ENCODE results near the gene NHSL1. TPM values are rescaled to one million over a fixed set of nuclear protein-coding genes. Genes with fewer than 3 reads are reported as not detected.

NHSL1 gene
- total RNA-seq, 4 donors from 2014 or later = 73.2 to 117 (median 98.0) TPM

GRCh38 chr6:138410048-138410735, 89.1 kb downstream of the NHSL1 start:
- intact Hi-C loops (cut with DNase I; ENCODE audit: low total_unique reads) (no loop called here), in situ Hi-C loops (cut with MboI; ENCODE audit: low pct_ligation_motif_present in 1 of 4, low pct_unique_long_range_greater_than_20kb in 1 of 4, low sequenced_read_pairs in 3 of 4) (loop anchor here in 3 of 4 donors (25.0 kb wide), 2 partner anchors 298 to 352 kb away; partner anchors contain the start of genes CCDC28A (in 2 of the 3) and PERP (in 2 of the 3))
- Histone ChIP-seq H3K4me3 (no peak overlapping the region), H3K27ac (no peak overlapping the region), H3K4me1 (peaks cover 0 to 26% (median 8%) of the 10 kb centered on the region in 4 donors), H3K9me3 (no peaks in the 10 kb centered on the region), H3K36me3 (peaks cover 0 to 48% (median 19%) of the 10 kb centered on the region in 4 donors), H3K27me3 (no peaks in the 10 kb centered on the region)
- TF ChIP-seq POLR2AphosphoS5 (IDR thresholded peaks at IDR 0.05) = no peak
- TF ChIP-seq POLR2A (IDR thresholded peaks at IDR 0.05) = no peak
- no peak for TF ChIP-seq CTCF (IDR thresholded peaks at IDR 0.05)
- TF ChIP-seq EP300 (IDR thresholded peaks at IDR 0.05; ENCODE audit: low read depth) = no peak
- no peak for DNase-seq
- 75 to 80% methylated on average over 8 of the region's 8 CpGs for WGBS, 2 donors (ENCODE audit: low coverage in 1 of 2)

GRCh38 chr6:138406443-138406842, 92.9 kb downstream of the NHSL1 start:
- DNase-seq = peak; percentile 43
- Histone ChIP-seq H3K4me1 (peaks cover 0 to 33% (median 14%) of the 10 kb centered on the region in 4 donors), H3K27me3 (no peaks in the 10 kb centered on the region), H3K36me3 (peaks cover 0 to 29% (median 8%) of the 10 kb centered on the region in 4 donors), H3K4me3 (no peak overlapping the region), H3K27ac (peak overlapping the region; percentile 94 to 97 (median 95)), H3K9me3 (no peaks in the 10 kb centered on the region)
- intact Hi-C loops (cut with DNase I; ENCODE audit: low total_unique reads) = loop anchor here (10.0 kb wide), 1 partner anchor 292 kb away; no protein-coding TSS in a partner anchor
- in situ Hi-C loops (cut with MboI; ENCODE audit: low pct_ligation_motif_present in 1 of 4, low pct_unique_long_range_greater_than_20kb in 1 of 4, low sequenced_read_pairs in 3 of 4) = loop anchor here in 3 of 4 donors (25.0 kb wide), 2 partner anchors 294 to 356 kb away; partner anchors contain the start of genes CCDC28A (in 2 of the 3) and PERP (in 2 of the 3)
- 38 to 44% methylated on average over 1 to 2 of the region's 2 CpGs for WGBS, 2 donors (ENCODE audit: low coverage in 1 of 2)
- no peak for TF ChIP-seq POLR2AphosphoS5 (IDR thresholded peaks at IDR 0.05)
- peak in 1 of 5 experiments; percentile 4 for TF ChIP-seq CTCF (IDR thresholded peaks at IDR 0.05)

- in situ Hi-C loops (cut with MboI; ENCODE audit: low pct_ligation_motif_present in 1 of 4, low pct_unique_long_range_greater_than_20kb in 1 of 4, low sequenced_read_pairs in 3 of 4) = loop anchor here in 3 of 4 donors (25.0 kb wide), 2 partner anchors 294 to 356 kb away; partner anchors contain the start of genes CCDC28A (in 2 of the 3) and PERP (in 2 of the 3)
These were observed 93.4 kb downstream of the NHSL1 start for GRCh38 chr6:138405816-138406413.

More at GRCh38 chr6:138405816-138406413, 93.4 kb downstream of the NHSL1 start:
- WGBS, 2 donors (ENCODE audit: low coverage in 1 of 2) = 43 to 61% methylated on average over 5 of the region's 5 CpGs
- no peak for DNase-seq
- TF ChIP-seq CTCF (IDR thresholded peaks at IDR 0.05) = no peak
- no peak for TF ChIP-seq POLR2A (IDR thresholded peaks at IDR 0.05)
- no peak for TF ChIP-seq POLR2AphosphoS5 (IDR thresholded peaks at IDR 0.05)
- no peak for TF ChIP-seq EP300 (IDR thresholded peaks at IDR 0.05; ENCODE audit: low read depth)
- H3K36me3 ChIP-seq = peaks cover 0 to 24% (median 7%) of the 10 kb centered on the region in 4 donors
- intact Hi-C loops (cut with DNase I; ENCODE audit: low total_unique reads) = loop anchor here (10.0 kb wide), 1 partner anchor 291 kb away; no protein-coding TSS in a partner anchor
- H3K27me3 ChIP-seq = no peaks in the 10 kb centered on the region
- H3K9me3 ChIP-seq = no peaks in the 10 kb centered on the region
- H3K4me1 ChIP-seq = peaks cover 0 to 28% (median 14%) of the 10 kb centered on the region in 4 donors
- peak overlapping the region; percentile 94 to 97 (median 95) for H3K27ac ChIP-seq
- H3K4me3 ChIP-seq = peak overlapping the region in 1 of 4 donors; percentile 83

Measured in transverse colon (tissue), 4 donors.